Measurements from ENCODE around the gene ADGRF1.

Gene ADGRF1

DNA sequence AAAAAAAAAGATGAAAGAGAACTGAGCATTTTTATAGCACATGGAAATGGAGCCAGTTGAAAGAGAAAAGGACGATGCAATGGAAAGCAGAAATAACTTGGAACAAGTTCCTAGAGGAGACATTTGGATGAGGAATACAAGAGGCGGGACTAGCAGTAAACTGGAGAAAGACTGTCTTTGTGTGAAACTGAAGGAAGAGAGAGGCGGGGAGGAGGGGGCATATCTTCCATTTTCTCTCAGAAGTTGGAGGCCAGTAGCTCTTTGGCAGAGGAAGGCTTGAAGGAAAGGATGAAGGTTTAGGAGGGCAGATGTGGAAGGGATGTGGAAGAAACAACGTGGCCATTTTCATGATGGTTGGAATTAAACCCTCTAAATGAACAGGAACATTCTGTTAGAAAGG, 33.0 kb upstream of the ADGRF1 start:
- no peaks in the 10 kb centered on the region for H3K4me1 ChIP-seq (ENCODE audit: control insufficient read depth in 1 of 2, insufficient read depth in 1 of 2, low read depth in 1 of 2, low read length in 1 of 2)
- H3K36me3 ChIP-seq = no peaks in the 10 kb centered on the region
- H3K4me3 ChIP-seq (ENCODE audit: low read depth in 1 of 2, low read length in 1 of 2) = no peak overlapping the region
- no peaks in the 10 kb centered on the region for H3K27me3 ChIP-seq
- no peak for TF ChIP-seq CTCF (IDR thresholded peaks at IDR 0.05)
- no peaks in the 10 kb centered on the region for H3K9me3 ChIP-seq
- H3K27ac ChIP-seq = no peak overlapping the region

DNA sequence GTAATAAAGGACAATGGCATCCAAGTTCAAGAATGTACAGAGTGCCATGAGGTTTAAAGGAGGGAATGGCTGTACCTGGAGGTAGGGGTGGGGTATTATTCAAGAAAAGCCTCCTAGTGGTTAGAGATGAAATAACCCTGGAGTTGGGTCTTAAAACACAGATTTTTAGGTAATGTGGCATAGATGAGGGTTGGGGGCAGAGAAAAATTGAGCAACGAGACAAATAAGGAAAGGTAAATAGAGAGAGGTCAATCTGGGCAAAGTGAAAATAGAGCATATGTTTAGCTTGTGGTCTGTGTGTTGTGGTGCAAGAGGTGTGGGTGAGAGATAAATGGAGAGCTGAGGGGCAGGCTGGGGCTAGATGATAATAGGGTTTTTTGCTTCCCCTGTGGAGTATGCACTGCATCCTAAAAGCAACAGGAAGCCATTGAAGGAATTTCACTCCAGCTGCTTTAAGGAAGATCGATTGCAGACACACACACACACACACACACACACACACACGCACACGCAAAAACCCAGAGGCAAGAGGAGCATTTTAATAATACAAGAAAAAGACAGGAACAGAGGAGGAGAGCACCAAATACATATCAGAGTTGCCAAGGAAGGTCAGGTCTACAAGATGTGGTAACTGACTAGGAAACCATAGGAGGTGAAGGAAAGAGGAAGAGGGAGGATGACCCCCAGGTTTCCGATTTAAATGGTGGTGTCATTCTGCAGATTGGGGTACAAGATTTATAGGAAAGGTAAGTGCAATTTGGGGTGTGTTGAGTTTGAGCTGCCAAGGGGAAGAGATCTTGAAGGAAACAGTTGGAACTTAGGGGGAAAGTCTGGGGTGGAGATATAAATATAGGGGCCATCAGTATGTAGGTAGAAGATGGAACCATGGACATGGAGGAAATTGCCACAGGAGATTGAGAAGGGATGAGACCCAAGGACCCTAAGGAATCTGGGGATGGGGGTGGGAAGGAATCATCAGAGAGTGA, 31.3 kb upstream of the ADGRF1 start:
- no peak for TF ChIP-seq CTCF (IDR thresholded peaks at IDR 0.05)
- H3K4me3 ChIP-seq (ENCODE audit: low read depth in 1 of 2, low read length in 1 of 2) = no peak overlapping the region
- H3K27me3 ChIP-seq = no peaks in the 10 kb centered on the region
- no peak overlapping the region for H3K27ac ChIP-seq
- no peaks in the 10 kb centered on the region for H3K4me1 ChIP-seq (ENCODE audit: control insufficient read depth in 1 of 2, insufficient read depth in 1 of 2, low read depth in 1 of 2, low read length in 1 of 2)
- H3K9me3 ChIP-seq = no peaks in the 10 kb centered on the region
- no peaks in the 10 kb centered on the region for H3K36me3 ChIP-seq

- Histone ChIP-seq H3K9me3 (no peaks in the 10 kb centered on the region), H3K27ac (no peak overlapping the region), H3K4me1 (ENCODE audit: control insufficient read depth in 1 of 2, insufficient read depth in 1 of 2, low read depth in 1 of 2, low read length in 1 of 2) (no peaks in the 10 kb centered on the region), H3K36me3 (no peaks in the 10 kb centered on the region), H3K27me3 (no peaks in the 10 kb centered on the region), H3K4me3 (ENCODE audit: low read depth in 1 of 2, low read length in 1 of 2) (no peak overlapping the region)
- TF ChIP-seq CTCF (IDR thresholded peaks at IDR 0.05) = no peak
These were observed 30.5 kb upstream of the ADGRF1 start for GRCh38 chr6:47072667-47073066.

DNA sequence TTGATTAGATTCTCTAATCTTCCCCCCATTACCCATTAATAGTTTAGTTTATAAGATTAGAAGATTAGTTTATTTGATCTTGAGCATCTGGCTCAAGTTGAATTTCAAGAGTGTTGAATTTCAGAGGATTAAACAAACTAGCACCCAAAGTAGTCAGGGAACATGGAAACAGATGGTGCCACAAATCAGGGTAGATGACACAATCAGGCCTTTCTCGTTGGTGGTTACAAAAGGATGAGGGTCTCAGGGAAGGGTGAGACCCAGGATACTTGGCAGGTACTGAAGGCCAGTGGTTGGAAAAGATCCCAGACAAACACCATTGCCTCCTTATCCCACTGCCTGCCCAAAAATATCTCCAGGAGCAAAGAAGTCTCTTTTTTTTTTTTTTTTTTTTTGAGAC, 29.5 kb upstream of the ADGRF1 start:
- Histone ChIP-seq H3K4me1 (ENCODE audit: control insufficient read depth in 1 of 2, insufficient read depth in 1 of 2, low read depth in 1 of 2, low read length in 1 of 2) (no peaks in the 10 kb centered on the region), H3K9me3 (no peaks in the 10 kb centered on the region), H3K27me3 (no peaks in the 10 kb centered on the region), H3K4me3 (ENCODE audit: low read depth in 1 of 2, low read length in 1 of 2) (no peak overlapping the region), H3K27ac (no peak overlapping the region), H3K36me3 (no peaks in the 10 kb centered on the region)
- no peak for TF ChIP-seq CTCF (IDR thresholded peaks at IDR 0.05)

- Histone ChIP-seq H3K9me3 (no peaks in the 10 kb centered on the region), H3K4me3 (ENCODE audit: low read depth in 1 of 2, low read length in 1 of 2) (no peak overlapping the region), H3K27ac (no peak overlapping the region), H3K27me3 (no peaks in the 10 kb centered on the region), H3K36me3 (no peaks in the 10 kb centered on the region), H3K4me1 (ENCODE audit: control insufficient read depth in 1 of 2, insufficient read depth in 1 of 2, low read depth in 1 of 2, low read length in 1 of 2) (no peaks in the 10 kb centered on the region)
- no peak for TF ChIP-seq CTCF (IDR thresholded peaks at IDR 0.05)
These were observed 28.3 kb upstream of the ADGRF1 start for GRCh38 chr6:47070461-47070860.
